ENCODE measurements around the gene EMP2. TPM values are rescaled to one million over a fixed set of nuclear protein-coding genes. Genes with fewer than 3 reads are reported as not detected.
"Not testable (repeated sequence)": the region's sequence is repeated elsewhere in the genome, so short reads cannot be mapped to it uniquely, and the experiment has no call there.

Gene EMP2
- total RNA-seq, 6 experiments from 2014 or later = 38.5 to 95.6 (median 58.4) TPM

DNA sequence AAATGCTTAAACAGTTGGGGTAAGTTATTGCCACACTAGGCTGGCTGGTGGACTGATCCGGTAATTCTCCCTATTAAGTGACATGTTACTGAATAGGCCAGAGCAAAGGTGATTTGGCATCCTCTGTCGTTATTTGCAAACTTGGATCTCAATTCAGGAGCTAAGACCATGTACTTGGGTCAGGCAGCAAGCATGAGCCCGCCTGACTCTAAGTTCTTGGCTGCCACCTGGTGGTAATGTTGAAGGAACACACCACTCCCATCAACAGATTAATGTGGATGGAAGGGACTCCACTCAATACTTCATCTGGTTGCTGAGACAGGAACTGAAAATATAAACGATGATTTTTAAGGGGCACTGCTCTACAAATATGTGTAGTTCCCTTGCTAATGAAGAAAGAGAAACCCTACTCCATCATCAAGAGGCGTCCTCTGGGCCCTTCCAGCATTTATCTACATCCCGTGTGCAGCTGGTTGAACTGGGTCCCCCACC, 70.8 kb downstream of the EMP2 start:
- peaks cover 0 to 29% (median 5%) of the 10 kb centered on the region in 4 donors for H3K4me1 ChIP-seq
- H3K27me3 ChIP-seq = no peaks in the 10 kb centered on the region
- no peaks in the 10 kb centered on the region for H3K36me3 ChIP-seq
- H3K9me3 ChIP-seq = no peaks in the 10 kb centered on the region
- TF ChIP-seq, protein P1, sequence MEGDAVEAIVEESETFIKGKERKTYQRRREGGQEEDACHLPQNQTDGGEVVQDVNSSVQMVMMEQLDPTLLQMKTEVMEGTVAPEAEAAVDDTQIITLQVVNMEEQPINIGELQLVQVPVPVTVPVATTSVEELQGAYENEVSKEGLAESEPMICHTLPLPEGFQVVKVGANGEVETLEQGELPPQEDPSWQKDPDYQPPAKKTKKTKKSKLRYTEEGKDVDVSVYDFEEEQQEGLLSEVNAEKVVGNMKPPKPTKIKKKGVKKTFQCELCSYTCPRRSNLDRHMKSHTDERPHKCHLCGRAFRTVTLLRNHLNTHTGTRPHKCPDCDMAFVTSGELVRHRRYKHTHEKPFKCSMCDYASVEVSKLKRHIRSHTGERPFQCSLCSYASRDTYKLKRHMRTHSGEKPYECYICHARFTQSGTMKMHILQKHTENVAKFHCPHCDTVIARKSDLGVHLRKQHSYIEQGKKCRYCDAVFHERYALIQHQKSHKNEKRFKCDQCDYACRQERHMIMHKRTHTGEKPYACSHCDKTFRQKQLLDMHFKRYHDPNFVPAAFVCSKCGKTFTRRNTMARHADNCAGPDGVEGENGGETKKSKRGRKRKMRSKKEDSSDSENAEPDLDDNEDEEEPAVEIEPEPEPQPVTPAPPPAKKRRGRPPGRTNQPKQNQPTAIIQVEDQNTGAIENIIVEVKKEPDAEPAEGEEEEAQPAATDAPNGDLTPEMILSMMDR (IDR thresholded peaks at IDR 0.05) = peak; percentile 86 to 94 (median 88)
- TF ChIP-seq POLR2A (IDR thresholded peaks at IDR 0.05) = no peak
- ATAC-seq (peak; percentile 94 to 96 (median 94)), DNase-seq (peak; percentile 49 to 88 (median 71))
- peak overlapping the region in 1 of 3 donors; percentile 24 for H3K4me3 ChIP-seq
- H3K27ac ChIP-seq = peak overlapping the region in 2 of 3 donors; percentile 62 to 64
- 16% methylated on average over 6 of the region's 6 CpGs for WGBS (ENCODE audit: insufficient coverage, low coverage, low lambda C conversion rate, missing lambda C conversion rate)
- intact Hi-C loops (cut with DNase I) = loop anchor here (5.0 to 10.0 kb wide), 4 partner anchors 192 to 255 kb away; no protein-coding TSS in a partner anchor

DNA sequence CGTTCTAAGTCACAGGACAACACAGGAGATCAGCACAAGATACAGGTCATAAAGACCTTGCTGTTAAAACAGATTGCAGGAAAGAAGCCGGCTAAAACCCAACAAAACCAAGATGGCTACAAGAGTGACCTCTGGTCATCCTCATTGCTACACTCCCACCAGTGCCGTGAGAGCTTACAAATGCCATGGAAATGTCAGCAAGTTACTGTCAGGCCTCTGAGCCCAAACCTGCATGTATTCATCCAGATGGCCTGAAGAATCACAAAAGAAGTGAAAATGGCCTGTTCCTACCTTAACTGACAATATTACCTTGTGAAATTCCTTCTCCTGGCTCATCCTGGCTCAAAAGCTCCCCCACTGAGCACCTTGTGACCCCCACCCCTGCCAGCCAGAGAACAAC, 75.1 kb downstream of the EMP2 start:
- H3K27ac ChIP-seq, H3K36me3 ChIP-seq, ATAC-seq, DNase-seq, H3K27me3 ChIP-seq, H3K4me3 ChIP-seq, H3K9me3 ChIP-seq: not testable (repeated sequence)
- WGBS (ENCODE audit: insufficient coverage, low coverage, low lambda C conversion rate, missing lambda C conversion rate) = 54% methylated on average over 3 of the region's 3 CpGs
- intact Hi-C loops (cut with DNase I) = loop anchor here (5.0 to 10.0 kb wide), 3 partner anchors 188 to 250 kb away; no protein-coding TSS in a partner anchor
- H3K4me1 ChIP-seq = peaks cover 0 to 13% (median 0%) of the 10 kb centered on the region in 4 donors

DNA sequence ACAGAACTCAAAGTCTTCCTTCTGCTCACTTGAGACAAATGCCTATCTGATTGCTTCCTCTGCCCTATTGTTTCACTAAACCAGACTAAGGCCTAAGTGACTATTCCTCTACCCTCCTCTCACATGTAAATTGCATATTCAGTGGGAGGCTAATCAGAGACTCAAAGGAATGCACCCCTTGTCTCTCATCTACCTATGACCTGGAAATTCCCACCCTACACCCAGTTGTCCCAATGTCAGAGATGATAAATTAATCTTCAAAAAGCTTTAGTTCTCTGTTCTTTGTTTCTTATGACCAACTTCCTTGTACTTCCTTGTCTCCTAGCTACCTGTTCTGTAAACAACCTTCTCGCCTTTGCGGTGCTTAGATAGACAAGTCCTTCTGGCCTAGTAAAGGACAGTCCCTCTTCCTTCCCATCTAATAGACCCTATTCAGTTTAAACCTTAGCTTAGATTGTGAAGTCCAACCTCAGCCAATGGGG, 76.0 kb downstream of the EMP2 start:
- intact Hi-C loops (cut with DNase I) = loop anchor here in 1 of 2 donors (10.0 kb wide), 1 partner anchor 250 kb away; no protein-coding TSS in a partner anchor
- TF ChIP-seq, protein P1 (IDR thresholded peaks at IDR 0.05) = no peak
- TF ChIP-seq POLR2A (IDR thresholded peaks at IDR 0.05) = no peak
- no peaks in the 10 kb centered on the region for H3K27me3 ChIP-seq
- H3K9me3 ChIP-seq = no peaks in the 10 kb centered on the region
- ATAC-seq (no peak), DNase-seq (no peak)
- no peaks in the 10 kb centered on the region for H3K36me3 ChIP-seq
- no peak overlapping the region for H3K4me3 ChIP-seq
- 89% methylated on average over 2 of the region's 2 CpGs for WGBS (ENCODE audit: insufficient coverage, low coverage, low lambda C conversion rate, missing lambda C conversion rate)
- peaks cover 0 to 13% (median 0%) of the 10 kb centered on the region in 4 donors for H3K4me1 ChIP-seq
- no peak overlapping the region for H3K27ac ChIP-seq

DNA sequence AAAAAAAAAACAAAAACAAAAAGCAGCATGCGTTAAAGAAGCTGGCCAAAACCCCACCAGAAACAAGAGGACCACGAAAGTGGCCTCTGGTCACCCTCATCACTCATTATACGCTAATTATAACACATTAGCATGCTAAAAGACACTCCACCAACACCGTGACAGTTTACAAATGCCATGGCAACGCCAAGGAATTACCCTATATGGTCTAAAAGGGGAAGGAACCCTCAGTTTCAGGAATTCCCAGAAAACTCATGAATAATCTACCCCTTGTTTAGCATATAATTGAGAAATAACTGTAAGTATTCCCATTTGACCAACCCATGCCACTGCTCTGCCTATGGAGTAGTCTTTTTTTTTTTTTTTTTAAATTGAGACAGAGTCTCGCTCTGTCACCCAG, 77.6 kb downstream of the EMP2 start:
- Histone ChIP-seq H3K27ac (no peak overlapping the region), H3K9me3 (no peaks in the 10 kb centered on the region), H3K27me3 (no peaks in the 10 kb centered on the region), H3K36me3 (no peaks in the 10 kb centered on the region), H3K4me3 (no peak overlapping the region), H3K4me1 (no peaks in the 10 kb centered on the region)
- intact Hi-C loops (cut with DNase I) = loop anchor here in 1 of 2 donors (10.0 kb wide), 1 partner anchor 248 kb away; no protein-coding TSS in a partner anchor
- TF ChIP-seq, protein P1 (IDR thresholded peaks at IDR 0.05) = no peak
- TF ChIP-seq POLR2A (IDR thresholded peaks at IDR 0.05) = no peak
- WGBS (ENCODE audit: insufficient coverage, low coverage, low lambda C conversion rate, missing lambda C conversion rate) = 92% methylated on average over 3 of the region's 6 CpGs
- DNase-seq (no peak), ATAC-seq (no peak)

DNA sequence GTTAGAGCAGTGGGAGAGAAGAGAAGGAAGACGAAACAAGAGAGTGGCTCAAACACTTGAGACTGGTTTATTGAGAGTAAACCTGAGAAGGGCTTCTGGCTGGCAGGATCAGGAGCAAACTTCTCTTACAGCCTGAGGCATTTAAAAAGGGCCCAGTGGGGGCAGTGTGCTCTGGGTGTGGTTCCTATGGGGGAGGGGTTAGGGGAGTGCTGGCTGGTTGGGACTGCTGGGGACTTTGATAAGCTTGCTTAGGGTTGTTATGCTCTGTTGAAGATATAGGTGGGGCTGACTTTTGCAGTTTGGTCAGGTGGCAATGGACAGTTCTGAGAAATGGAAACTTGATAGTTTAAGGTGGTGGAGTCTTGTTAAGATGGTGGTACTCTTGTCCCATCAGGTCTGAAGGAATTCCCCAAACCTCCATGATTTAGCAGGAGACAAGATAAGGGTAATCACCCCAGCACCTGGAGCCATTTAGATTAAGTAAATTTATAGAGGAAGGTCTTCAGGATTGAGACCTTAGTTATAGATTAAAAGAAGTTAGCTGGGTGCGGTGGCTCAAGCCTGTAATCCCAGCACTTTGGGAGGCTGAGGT, 79.3 kb downstream of the EMP2 start:
- no peak for DNase-seq
- TF ChIP-seq POLR2A (IDR thresholded peaks at IDR 0.05) = no peak
- TF ChIP-seq, protein P1 (IDR thresholded peaks at IDR 0.05) = no peak

More for the DNA sequence above, 79.3 kb downstream of the EMP2 start:
- no peaks in the 10 kb centered on the region for H3K9me3 ChIP-seq
- H3K4me3 ChIP-seq = no peak overlapping the region
- peak in 1 of 4 donors; percentile 20 for ATAC-seq
- 100% methylated on average over 1 of the region's 2 CpGs for WGBS (ENCODE audit: insufficient coverage, low coverage, low lambda C conversion rate, missing lambda C conversion rate)
- no peak overlapping the region for H3K27ac ChIP-seq
- intact Hi-C loops (cut with DNase I) = loop anchor here in 1 of 2 donors (10.0 kb wide), 1 partner anchor 246 kb away; no protein-coding TSS in a partner anchor
- H3K36me3 ChIP-seq = no peaks in the 10 kb centered on the region
- H3K27me3 ChIP-seq = no peaks in the 10 kb centered on the region
- H3K4me1 ChIP-seq = no peaks in the 10 kb centered on the region
